Measurements from ENCODE around the gene NIFK.

- TF ChIP-seq CTCF (conservative IDR thresholded peaks at IDR 0.05) (no peak), EZH2 (IDR thresholded peaks at IDR 0.05; ENCODE audit: low read depth) (no peak)
These were observed 26.8 kb downstream of the NIFK start for GRCh38 chr2:121709776-121710469.
